Tibial nerve (tissue), 4 donors: ENCODE measurements around the gene EPC2.

Source experiments
- CTCF ChIP-seq, 5 experiments: fragments of 200-600 bp in 3 of 5; fragments of 450-650 bp in 2 of 5; sonication (generic) in 3 of 5; IDR thresholded peaks; one replicate each; pipeline ENCODE4 v1.5.1; 2016 to 2019; ENCODE audit warnings: antibody characterized with exemption in 5 of 5, mild to moderate bottlenecking in 3 of 5, moderate library complexity in 2 of 5
- EP300 ChIP-seq, 2 donors: sonication (generic); formaldehyde crosslinking; IDR thresholded peaks; one replicate each; pipeline ENCODE4 v1.6.1; 2017; ENCODE audit warnings: antibody characterized with exemption in 2 of 2, mild to moderate bottlenecking in 1 of 2
- POLR2A ChIP-seq, 2 donors: fragments of 450-650 bp; IDR thresholded peaks; one replicate each; pipeline ENCODE4 v1.6.1; 2017; ENCODE audit warnings: antibody characterized with exemption in 2 of 2, mild to moderate bottlenecking in 2 of 2, moderate library complexity in 2 of 2

GRCh38 chr2:148716378-148716920 lies 71.9 kb downstream of the EPC2 start:
- TF ChIP-seq CTCF (IDR thresholded peaks at IDR 0.05): no peak
- no peak for TF ChIP-seq POLR2A (IDR thresholded peaks at IDR 0.05)
- no peak for TF ChIP-seq EP300 (IDR thresholded peaks at IDR 0.05)
